HG02588 (cell line): ENCODE data around the gene ZNF79.

Source experiments
- ATAC-seq: cut with Tn5 transposase; IDR thresholded peaks from one replicate; pipeline ENCODE4 v1.9.1; 2021; ENCODE audit warnings: mild to moderate bottlenecking, moderate library complexity; ENCODE audit not compliant: unreplicated experiment

The ZNF79 gene

GRCh38 chr9:127492616-127493015 is 68.4 kb downstream of the ZNF79 start:
- no peak for ATAC-seq

- ATAC-seq = no peak
Observed at GRCh38 chr9:127493592-127494303, 69.6 kb downstream of the ZNF79 start.

GRCh38 chr9:127494304-127494702 is 70.1 kb downstream of the ZNF79 start:
- ATAC-seq = no peak
